HG03196 (cell line): ENCODE results near the gene TRPM3.

Experiments
- ATAC-seq: cut with Tn5 transposase; IDR thresholded peaks from one replicate; pipeline ENCODE4 v1.9.1; 2021; ENCODE audit not compliant: unreplicated experiment

TRPM3 gene

DNA sequence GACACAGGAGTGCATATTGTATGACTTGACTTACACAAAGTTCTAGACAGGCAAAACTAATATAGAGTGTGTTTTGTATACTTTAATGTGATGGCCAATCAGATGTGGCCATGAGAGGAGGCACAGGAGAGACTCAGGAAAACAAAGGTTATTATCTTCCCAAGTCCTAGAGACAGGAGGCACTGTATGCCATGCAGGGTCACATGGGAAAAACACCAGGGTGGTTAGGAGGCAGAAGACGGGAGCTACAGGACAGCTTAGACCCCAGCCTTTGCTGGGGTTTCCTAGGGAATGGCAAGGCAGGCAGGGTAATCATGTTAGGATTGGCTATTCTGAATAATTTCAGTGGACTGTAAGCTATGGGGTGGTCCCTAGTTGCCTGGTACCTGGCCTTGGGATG, 16.2 kb downstream of the TRPM3 start:
- ATAC-seq = no peak

DNA sequence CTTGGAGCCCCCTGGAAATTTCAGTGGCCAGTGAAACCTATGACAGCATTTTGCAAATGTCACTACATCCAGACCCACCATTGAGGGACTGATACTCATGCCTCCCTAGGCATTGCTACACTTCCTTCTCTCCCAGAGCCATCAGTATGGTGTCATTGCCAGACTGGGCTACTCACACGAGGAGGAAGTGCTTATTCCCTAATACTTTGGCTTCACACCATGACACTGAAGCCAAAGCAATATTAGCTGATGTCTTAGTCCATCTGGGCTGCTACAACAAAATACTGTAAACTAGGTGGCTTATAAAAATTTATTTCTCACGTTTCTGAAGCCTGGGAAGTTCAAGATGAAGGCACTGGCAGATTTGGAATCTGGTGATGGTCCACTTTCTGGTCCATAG, 22.6 kb downstream of the TRPM3 start:
- no peak for ATAC-seq

DNA sequence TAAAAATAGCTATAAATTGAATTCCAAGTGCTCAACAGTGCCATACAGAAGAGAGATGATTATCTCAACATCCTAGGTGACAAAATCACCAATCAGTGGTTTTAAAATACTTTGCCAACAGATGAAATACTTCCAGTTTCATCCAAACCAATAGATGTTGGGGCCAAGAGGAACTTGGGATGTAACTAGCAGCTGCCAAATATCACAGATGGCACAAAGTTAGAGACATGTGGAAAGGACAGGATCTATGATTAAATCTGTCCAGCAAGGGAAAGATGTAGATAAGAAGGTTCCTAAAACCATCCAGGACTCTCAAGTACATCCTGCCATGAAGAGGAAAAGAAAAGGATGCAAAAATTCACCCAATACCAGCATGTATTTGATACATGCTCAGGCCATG, 23.8 kb downstream of the TRPM3 start:
- no peak for ATAC-seq

DNA sequence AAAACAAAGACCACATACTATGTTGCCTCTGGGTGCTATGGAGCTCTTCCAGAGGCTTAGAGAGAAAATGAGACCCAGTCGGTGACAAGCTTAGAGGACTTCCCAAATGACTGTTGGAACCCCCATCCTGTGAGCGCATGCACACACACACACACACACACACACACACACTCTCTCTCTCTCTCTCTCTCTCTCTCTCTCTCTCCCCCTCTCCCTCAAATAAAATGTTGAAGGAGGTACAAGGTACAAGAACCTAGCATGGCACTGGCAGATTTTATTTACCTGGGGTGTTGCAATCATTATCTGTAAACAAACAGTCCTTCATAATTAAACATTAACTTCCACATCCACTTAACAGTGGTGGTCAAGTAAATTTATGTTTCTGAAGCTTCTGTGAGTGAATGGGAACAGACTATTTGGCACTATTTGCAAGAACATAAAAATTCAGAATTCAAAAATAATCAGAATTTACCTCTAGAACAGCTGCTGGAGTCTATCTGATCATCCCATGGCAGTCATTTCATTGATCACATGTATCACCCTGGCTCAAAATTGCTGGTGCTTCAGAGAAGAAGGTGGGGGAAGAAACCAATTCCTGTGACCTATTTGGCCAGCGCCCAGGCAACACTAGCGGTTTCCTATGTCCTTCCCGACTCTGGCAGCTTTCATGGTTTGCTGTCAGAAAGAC, 24.9 kb downstream of the TRPM3 start:
- ATAC-seq = no peak

DNA sequence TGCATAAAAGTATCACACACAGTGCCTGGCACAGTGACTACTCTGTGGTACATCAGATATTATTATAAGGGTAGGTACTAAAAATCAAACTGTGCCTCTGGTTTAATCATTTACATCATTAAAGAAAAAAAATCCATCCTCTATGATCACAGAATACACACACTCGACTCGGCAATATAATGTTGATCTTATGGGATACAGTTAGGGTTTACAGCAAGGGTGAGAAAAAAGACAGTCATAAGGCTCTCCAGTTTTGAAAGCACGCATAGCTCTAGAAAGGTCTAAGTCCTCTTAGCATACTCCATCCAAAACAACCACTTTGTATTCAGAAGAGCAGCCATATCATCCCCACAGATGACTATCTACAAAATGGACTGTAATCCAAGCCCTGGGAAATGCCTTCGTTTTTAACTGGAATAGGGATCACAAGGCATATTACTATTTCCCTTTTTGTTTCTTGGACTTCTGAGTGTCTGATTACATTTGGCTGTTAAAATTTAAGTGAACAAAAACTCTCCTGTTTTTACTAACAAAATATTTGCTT, 26.6 kb downstream of the TRPM3 start:
- no peak for ATAC-seq

DNA sequence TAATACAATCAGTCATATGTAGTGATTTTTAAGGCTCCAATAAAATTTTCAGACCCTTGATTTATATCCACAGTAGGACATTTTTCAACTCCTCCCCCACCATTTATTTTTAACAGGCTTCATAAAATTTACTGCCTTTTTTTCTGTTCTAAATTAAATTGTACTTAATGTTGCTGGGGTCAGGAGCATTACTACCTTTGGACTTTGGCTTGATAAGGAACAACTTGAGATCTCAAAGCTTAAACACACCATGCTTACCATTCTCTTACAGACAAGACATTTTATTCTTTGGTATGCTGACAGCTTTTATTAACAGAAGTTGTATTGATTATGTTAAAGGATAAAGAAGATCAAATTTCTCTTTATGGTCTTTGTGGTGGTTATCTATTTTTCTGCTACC, 30.5 kb downstream of the TRPM3 start:
- ATAC-seq = no peak

DNA sequence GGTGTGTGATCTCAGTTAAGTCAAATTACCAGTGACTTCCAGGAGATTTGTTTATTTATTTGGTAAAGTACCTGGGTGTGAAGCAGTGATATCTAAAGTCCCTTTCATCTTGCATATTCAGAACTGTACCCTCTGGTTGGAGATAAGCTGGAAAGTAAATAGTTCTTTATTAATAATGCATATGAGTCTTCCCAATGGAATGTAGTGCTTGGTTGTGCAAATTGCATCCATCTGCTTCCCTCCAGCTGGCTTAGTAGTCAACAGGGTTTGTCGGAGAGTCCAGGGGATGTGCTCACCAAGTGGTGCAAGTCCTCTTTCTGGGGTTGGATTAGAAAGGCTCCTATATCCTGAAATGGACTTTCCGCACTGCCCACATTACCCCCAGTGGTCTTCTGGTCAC, 42.0 kb downstream of the TRPM3 start:
- ATAC-seq = no peak

DNA sequence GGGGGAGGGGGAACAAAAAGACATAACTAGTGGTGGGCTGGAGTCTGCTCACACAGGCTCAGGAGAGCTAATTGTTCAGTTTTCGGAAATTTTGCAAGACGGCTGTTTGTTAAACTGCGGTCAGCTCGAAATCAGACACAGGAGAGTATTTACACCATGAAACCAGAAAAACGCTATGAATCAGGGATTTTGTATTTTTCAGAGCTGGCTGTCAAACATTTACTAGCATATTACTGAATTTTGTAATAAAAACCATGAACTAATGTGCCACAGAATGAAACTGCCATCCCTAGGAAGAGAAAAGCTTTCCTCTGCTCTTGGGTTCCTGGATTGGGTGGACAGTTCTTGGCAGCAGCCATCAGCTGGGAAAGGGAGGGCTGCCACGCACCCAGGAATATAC, 45.3 kb downstream of the TRPM3 start:
- no peak for ATAC-seq

DNA sequence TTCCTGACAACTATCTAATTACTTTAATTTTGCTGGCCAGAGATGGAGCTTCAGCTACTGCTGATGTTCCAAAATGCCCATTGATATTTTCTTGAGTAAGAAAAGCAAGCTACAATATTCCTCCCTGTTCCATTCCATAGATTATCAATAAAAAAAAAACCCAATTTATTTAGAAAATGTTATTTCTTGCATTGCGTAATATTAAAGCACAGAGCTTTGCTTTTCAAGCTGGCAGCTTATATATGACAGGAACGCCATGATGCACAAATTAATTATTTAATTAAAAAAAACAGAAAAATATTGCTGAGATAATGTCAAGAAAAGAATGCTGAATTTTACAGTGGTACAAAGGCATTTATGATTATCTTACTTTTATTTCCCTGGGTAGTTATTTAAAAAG, 47.9 kb downstream of the TRPM3 start:
- no peak for ATAC-seq

DNA sequence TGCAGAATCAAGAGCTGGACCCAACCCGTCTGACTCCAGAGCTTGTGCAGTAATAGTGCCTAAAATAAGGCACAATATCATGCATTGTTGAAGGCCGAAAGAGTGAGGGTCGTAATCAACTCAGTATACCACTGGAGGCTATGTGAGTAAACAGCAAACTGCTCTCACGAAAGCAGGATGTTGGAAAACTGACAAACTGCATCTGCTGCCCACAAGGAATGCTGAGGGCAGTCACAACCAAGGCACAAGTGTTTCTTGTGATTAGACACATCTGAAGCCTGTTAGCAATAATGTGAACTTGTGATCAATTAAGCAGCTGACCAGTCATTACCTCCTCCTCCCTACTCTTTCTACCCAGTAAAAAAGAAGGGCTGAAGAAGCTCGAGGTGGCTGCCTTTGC, 48.8 kb downstream of the TRPM3 start:
- no peak for ATAC-seq

DNA sequence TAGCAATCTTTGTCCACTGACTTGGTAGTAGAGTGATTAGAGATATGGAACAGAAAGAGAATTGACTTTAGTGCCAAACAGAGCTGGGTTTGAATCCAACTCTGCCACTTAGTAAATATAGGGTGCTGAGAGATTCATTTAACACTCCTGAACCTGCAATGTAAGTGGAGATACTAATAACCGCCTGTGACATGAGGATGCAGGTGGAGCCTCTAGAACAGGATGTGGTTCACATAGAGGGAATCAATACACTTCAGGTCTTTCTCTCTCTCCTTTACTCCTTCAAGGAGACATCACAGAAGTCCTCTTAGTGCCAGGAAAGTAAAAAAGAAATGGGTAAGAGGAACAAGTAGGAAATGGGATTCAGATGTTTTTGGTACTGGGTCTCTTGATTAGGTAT, 49.8 kb downstream of the TRPM3 start:
- no peak for ATAC-seq

DNA sequence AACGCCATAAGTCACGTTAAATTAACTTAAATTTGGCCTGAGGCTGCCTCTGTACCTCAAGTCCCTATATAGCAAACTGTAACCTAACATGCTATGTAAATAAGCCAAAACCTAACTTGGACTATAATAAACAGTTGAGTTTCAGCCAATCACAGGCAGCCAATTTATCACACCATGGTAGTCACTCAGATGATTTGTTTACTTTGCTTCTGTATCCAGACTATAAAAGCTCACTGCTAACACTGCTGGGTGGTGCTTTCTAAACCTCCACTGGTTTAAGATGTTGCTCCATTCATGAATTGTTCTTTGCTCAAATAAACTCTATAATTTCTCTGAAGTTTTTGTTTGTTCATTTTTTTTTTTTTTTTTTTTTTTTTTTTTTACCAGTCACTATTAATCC, 62.8 kb downstream of the TRPM3 start:
- no peak for ATAC-seq

DNA sequence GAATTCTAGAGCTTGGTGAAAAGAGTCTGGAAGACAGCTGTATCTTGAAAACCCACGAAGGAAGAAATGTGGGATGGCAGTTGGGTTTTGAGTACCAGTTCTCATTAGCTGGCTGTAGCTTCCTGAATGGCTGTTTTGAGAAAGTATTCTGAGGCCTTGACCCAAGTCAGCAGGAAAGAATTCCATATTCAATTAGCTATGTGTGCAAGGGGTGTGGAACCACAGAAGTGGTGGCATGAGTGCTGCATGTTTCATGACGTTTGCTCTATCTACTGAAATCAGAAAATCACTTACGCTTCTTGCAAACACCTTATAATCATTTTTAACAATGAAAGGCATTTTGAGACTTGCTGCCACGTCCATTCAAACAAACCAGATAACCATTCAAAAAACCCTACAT, 69.1 kb downstream of the TRPM3 start:
- no peak for ATAC-seq

DNA sequence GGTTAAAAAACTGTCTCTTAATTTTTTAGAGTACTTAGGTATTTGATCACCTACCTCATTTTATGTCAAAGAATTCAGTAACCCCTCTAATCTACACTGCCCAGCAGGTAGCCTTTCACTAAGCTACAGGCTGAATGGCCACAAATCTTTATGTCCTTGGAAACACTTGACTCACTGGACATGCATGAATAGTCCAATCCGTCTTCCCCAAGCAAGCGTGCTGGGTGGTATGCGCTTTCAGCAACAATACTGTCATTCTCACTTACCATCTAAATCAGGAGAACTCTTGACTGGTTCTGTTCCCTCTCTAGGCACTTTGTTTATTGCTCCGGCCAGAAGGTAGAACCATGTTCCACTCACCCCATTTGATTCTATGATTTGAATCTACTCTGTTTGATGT, 73.1 kb downstream of the TRPM3 start:
- ATAC-seq = no peak

DNA sequence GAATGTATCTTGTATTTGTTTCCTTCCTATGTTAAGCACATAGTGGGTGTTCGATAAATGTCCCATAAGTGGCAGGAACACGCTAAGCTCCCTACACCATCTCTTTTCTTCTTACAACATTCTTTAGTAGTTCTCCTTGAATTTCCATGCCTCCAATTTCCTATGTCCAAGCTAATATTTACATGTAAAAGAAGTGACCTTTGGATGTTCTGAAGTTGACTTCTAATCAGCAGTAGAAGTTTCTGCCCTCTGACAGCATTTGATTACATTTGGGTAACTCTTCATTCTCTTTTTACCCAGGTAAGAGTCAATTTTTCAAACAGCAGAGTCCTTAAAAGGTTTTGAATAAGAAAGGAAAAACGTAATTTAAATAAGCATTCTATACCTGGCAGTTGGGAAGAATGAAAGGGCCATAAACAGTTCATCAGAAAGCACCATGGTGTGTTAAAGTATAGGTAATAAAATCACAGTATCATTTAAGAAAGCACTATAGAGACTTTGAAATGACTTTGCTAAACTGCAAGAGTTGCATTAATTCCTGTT, 78.9 kb downstream of the TRPM3 start:
- ATAC-seq = no peak

DNA sequence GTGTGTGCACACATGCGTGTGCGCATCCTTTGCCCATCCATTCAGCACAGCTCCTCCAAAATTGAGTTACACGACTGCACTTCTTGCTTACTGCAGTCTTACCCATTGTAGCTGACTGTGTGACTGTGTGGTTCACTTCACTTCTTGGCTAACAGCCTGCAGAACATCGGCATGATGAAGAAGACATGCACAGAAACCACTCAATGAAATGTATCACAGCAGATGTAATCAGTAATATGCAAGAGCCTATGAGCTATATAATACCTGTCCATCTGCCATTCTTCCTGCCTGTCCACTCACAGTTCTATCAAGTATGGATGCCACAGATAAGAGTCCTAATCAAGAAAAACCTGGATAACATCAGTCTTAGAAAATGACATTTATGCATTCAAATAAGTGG, 83.9 kb downstream of the TRPM3 start:
- no peak for ATAC-seq

DNA sequence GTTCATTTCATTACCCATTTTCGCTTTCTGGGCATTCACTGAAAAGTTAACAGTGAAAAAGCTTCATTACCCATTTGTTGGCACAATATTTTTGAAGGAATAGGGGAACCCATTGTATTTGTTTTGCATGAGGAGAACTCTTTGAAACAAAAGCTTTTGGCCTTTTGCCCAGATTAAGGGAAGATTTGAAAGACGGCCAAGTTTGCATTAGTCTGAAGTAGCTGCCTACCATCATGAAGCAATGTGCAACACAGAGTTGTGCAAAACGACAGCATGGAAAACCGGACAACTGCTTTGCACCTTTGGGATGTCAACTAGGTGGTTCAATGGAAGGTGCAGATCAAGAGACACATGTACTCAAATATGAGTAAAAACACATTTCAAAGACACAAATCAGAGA, 84.9 kb downstream of the TRPM3 start:
- ATAC-seq = no peak

DNA sequence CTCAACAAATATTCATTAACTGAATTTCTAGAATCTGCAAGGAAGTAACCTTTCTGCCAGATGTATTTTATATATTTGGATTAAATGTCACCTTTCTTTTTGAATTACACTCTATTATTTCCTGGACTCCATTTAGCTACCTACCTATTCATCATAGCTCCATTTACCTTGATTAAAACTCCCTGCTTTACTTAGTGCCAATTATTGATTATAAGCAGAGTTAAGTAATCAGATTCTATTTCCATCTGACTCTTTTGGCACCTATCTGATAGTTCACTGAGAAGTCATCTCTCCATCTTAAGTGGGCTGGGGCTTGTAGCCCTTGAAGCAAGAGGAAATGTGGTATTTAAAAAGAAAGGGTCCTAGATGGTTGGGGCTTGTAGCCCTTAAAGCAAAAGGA, 88.6 kb downstream of the TRPM3 start:
- no peak for ATAC-seq

DNA sequence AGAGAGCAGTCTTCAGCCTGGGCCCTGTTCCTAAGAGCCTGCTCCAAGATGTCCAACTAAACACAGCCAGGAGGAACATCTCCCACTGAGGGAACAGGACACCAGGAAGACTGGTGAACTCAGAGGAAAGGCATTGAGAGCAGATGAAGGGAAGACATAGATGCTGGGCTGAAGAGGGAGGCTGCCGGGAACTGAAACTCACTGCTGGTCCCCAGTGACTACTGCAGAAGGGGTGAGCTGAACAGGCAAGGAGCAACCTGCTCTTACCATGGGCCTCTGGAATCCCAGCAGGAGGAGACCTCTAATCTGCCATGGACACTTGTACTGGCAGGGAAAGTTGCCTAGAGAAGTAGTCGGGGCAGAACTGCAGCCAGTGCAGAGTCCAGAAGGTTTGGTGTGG, 95.7 kb downstream of the TRPM3 start:
- no peak for ATAC-seq

DNA sequence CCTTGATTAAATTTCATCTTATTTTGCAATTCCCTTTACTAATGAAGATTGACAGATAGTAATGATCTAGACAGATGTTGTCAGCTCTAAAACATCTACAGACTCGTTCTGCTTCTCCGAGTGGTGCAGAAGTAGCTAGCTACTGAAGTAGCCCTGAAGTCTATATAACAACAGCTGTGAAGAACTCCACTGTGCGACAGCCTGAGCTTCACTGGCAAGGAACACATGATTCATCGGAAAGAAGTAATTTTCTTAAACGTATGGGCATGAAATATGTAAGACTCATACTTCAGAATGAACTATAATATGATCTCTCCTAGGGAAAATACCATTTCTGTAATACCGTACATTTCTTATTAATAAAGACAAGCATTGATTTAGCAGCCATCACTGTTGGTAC, 96.2 kb downstream of the TRPM3 start:
- no peak for ATAC-seq

DNA sequence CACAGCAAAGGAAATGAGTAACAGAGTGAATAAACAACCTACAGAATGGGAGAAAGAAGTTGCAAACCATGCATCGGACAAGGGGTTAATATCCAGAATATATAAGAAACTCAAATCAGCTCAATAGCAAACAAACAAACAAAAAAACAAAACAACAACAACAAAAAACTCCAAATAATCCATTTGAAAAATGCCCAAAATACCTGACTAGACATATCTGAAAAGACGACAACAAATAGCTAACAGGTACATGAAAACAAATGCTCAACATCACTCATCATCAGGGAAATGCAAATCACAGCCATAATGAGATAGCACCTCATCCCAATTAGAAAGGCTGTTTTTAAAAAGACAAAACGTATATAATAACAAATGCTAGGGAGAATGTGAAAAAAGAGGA, 111.2 kb downstream of the TRPM3 start:
- ATAC-seq = no peak

DNA sequence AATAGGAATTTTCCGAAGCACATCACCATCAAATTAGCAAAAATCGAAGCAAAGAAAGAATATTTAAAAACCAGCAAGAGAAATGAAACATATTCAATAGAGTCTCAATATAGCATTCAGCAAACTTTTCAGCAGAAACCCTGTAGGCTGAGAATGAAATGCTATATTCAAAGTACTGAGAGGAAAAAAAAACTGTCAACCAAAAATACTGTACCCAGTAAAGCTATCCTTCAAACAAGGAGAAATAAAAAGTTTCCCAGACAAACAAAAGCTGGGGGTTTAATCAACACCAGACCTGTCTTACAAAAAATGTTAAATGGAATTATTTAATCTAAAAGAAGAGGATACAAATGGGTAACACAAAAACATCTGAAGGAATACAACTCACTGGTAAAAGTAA, 116.0 kb downstream of the TRPM3 start:
- no peak for ATAC-seq

DNA sequence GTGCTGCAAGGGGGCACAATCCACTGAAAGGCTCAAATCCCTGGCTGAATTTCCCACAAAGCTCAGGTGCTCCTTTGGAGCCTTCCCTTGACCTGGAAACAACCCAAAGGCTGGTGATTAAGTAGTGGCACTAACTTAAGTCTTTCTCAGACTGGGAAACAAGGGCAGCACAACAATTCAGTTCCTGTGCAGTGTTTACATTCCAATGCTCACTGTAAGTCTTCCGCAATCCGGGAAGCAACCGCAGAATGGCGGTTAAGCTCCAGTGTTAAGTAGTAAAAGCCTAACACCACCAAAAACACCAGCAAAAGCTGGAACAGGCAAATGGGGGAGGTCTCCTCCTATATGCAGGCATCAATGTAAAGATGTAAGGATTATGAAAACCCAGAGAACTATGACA, 117.2 kb downstream of the TRPM3 start:
- ATAC-seq = no peak
